OCI-LY7 (cell line): Measurements from ENCODE around the gene ZNF555. TPM values are rescaled to one million over a fixed set of nuclear protein-coding genes. Genes with fewer than 3 reads are reported as not detected.
"Not testable (repeated sequence)": the region's sequence is repeated elsewhere in the genome, so short reads cannot be mapped to it uniquely, and the experiment has no call there.

Experiments
- Bru-seq: library from RNA; stranded (reverse); fragments of 400-500 nt; gene quantifications from one replicate; lab custom pipeline; 2021; lab: Mats Ljungman, UMichigan
- BruChase-seq, 2 experiments: library from RNA; stranded (reverse); fragments of 400-500 nt; gene quantifications; one replicate each; lab custom pipeline; 2021; lab: Mats Ljungman, UMichigan
- BruUV-seq: library from RNA; stranded (reverse); fragments of 400-500 nt; replicated peaks from 2 replicates; lab custom pipeline; 2021; lab: Mats Ljungman, UMichigan
- CTCF ChIA-PET: fragments of 300-600 bp; sonication (Branson Sonifier 250); formaldehyde crosslinking; loops from one replicate; lab custom pipeline; 2022; ENCODE audit warnings: antibody characterized with exemption; ENCODE audit not compliant: unreplicated experiment; lab: Charles Lee
- POLR2A ChIA-PET: fragments of 300-600 bp; sonication (Branson Sonifier 250); formaldehyde crosslinking; loops from one replicate; lab custom pipeline; 2022; ENCODE audit warnings: antibody characterized with exemption; lab: Charles Lee
- DNase-seq: peaks from one replicate; pipeline ENCODE4 v3.0.0-alpha.2; 2015; ENCODE audit warnings: low spot score
- H2AFZ ChIP-seq: fragments of 200-600 bp; sonication (generic), shearing (Covaris generic); 2 replicates; pipeline ENCODE4 v1.6.1; 2014; ENCODE audit warnings: mild to moderate bottlenecking, antibody characterized with exemption, low read length, moderate library complexity
- H3K27ac ChIP-seq: fragments of 200-600 bp; sonication (generic); 2 replicates; pipeline ENCODE4 v1.5.1; 2014; ENCODE audit warnings: mixed run types, low read depth, mild to moderate bottlenecking, moderate library complexity, low read length, inconsistent platforms; ENCODE audit not compliant: poor library complexity, severe bottlenecking
- H3K36me3 ChIP-seq: fragments of 200-600 bp; sonication (generic); 2 replicates; pipeline ENCODE4 v1.6.1; 2014; ENCODE audit warnings: mild to moderate bottlenecking, antibody characterized with exemption, low read length, moderate library complexity, mixed read lengths; ENCODE audit not compliant: insufficient read depth
- H3K4me1 ChIP-seq: fragments of 200-600 bp; sonication (generic); 2 replicates; pipeline ENCODE4 v1.5.1; 2014; ENCODE audit warnings: mild to moderate bottlenecking, low read length; ENCODE audit not compliant: insufficient read depth, poor library complexity, severe bottlenecking
- H3K4me2 ChIP-seq: fragments of 200-600 bp; sonication (generic); 2 replicates; pipeline ENCODE4 v1.6.1; 2014; ENCODE audit warnings: mild to moderate bottlenecking, low read length
- H3K4me3 ChIP-seq: fragments of 200-600 bp; sonication (generic); 2 replicates; pipeline ENCODE4 v1.5.1; 2014; ENCODE audit warnings: mild to moderate bottlenecking, low read depth, low read length; ENCODE audit not compliant: poor library complexity, severe bottlenecking
- H3K79me2 ChIP-seq: fragments of 200-600 bp; sonication (generic); 2 replicates; pipeline ENCODE4 v1.6.1; 2016; ENCODE audit warnings: low read depth, mild to moderate bottlenecking, low read length, moderate library complexity, mixed read lengths; ENCODE audit not compliant: insufficient read depth
- H3K9me2 ChIP-seq: fragments of 200-600 bp; sonication (generic); 2 replicates; pipeline ENCODE4 v1.6.1; 2016; ENCODE audit warnings: mild to moderate bottlenecking, low read length, mixed read lengths; ENCODE audit not compliant: insufficient read depth
- H3K9me3 ChIP-seq: fragments of 200-600 bp; sonication (generic); 2 replicates; pipeline ENCODE4 v1.6.1; 2014; ENCODE audit warnings: mild to moderate bottlenecking, mixed run types, low read length, mixed read lengths
- H4K20me1 ChIP-seq: fragments of 200-600 bp; sonication (generic); 2 replicates; pipeline ENCODE4 v1.6.1; 2014; ENCODE audit warnings: mild to moderate bottlenecking, antibody characterized with exemption, low read length, moderate library complexity, mixed read lengths; ENCODE audit not compliant: insufficient read depth
- CTCF ChIP-seq: fragments of 200-600 bp; sonication (generic); conservative IDR thresholded peaks from 2 replicates; pipeline ENCODE4 v1.5.1; 2014; ENCODE audit warnings: mild to moderate bottlenecking, antibody characterized with exemption, low read length, moderate library complexity, mixed read lengths
- EZH2phosphoT487 ChIP-seq: fragments of 200-600 bp; sonication (generic); IDR thresholded peaks from 2 replicates; pipeline ENCODE4 v1.6.1; 2018; ENCODE audit warnings: low read depth, borderline replicate concordance, mild to moderate bottlenecking, mixed run types, antibody characterized with exemption, low read length, moderate library complexity, mixed read lengths
- intact Hi-C: fragments of 100-400 bp; cut with micrococcal nuclease; formaldehyde crosslinking; loops from one replicate; pipeline ENCODE4 v1.10.0; 2022; ENCODE audit not compliant: unreplicated experiment
- long read RNA-seq: library from polyadenylated mRNA; stranded (forward); transcript quantifications from one replicate; pipeline ENCODE4 v2.0.0, GENCODE V29; 2022
- total RNA-seq, 2 experiments: library from RNA; depleted of rRNA in 1 of 2; stranded (reverse); fragments of >200 nt in 1 of 2; shearing (Covaris generic) in 1 of 2; gene quantifications; 2 replicates each; pipeline ENCODE4 v1.2.3, GENCODE V29; 2014 to 2022

The ZNF555 gene
- 2.4 and 2.8 TPM in 2 replicates for total RNA-seq (2014; rRNA removed; shearing (Covaris generic))
- total RNA-seq (2022) = 5.1 and 6.9 TPM in 2 replicates
- Bru-seq, nascent RNA = percentile 51 among the genes with signal in this experiment
- BruChase-seq, experiment 1, labeled RNA remaining after a 6-hour chase = percentile 47 among the genes with signal in this experiment
- percentile 51 among the genes with signal in this experiment for BruChase-seq, experiment 2, labeled RNA remaining after a 2-hour chase
- long read RNA-seq, full-length matches to known transcripts = 9 of 10 reads
- long read RNA-seq, partial matches to known transcripts = 1 of 10 reads
- long read RNA-seq, other reads (novel, unspliced or antisense) = 0 of 10 reads

DNA sequence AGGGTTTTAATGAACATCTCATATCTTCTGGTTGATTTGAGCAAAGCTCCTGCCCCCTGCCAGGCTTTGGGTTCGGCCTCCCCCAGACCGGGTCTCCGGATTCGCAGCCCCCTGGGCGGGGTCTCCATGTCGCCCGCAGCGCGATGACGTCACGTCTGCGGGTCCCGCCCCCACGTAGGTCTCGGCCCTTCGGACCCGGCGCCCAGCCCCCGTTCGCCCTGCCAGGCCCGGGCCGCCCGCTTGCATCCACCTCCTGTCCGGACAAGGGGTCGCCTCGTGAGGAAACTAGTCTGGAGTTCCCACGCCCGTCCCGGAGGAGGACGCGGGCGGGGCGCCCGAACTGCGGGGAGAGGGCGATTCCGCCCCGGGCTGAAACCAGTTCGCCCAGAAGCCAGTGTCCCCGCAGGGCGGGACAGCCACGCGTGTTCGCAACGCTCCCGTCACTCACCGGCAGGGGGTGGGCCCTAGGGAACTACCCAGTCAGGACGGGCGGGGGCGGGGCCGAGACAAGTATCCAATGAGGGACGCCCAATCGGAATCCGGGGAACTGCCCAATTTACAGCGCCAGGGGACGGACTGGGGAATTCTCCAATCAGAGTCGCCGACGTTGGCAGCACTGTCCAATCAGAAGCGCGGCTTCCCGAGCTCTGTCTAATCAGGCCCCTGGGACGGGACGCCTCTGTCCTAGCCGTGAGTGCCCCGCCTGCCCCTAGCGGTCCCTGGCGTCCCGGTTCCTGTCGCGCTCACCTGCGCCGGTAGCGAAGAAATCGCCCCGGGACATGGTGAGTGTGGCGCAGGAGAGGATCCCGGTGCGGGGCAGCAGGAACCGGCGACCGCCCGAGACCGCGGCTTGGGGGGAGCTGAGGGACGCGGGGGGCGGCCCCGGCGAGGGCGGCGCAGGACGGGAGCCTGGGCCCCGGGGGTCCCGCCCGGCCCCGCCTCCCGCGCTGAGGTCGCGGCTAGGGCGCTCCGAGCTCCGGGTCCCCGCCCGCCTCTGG is at the start of gene ZNF555:
Gene ZNF555 (plus strand): TSS at position 682 of the 998 bp plus-strand sequence. CDS start 98 bp downstream, at position 780.
- TF ChIP-seq EZH2phosphoT487 = no peak
- TF ChIP-seq CTCF = peak; percentile 61
- peak within 1 kb of the TSS; percentile 95 for H2AFZ ChIP-seq
- intact Hi-C loops = loop anchor here (2.0 kb wide), 2 partner anchors 22 to 58 kb away; partner anchors contain the start of genes SGTA and ZNF554
- ChIA-PET POLR2A (interaction anchor here (0.6 to 1.5 kb wide), 3 partner anchors 58 to 686 kb away, joined by 3 to 5 read pairs (median 3); partner anchors contain the start of genes SGTA and ZNF57), CTCF (no interaction called here)
- H3K36me3 ChIP-seq = no peaks in the 10 kb centered on the region; the same call in 1 of the 2 replicates
- H3K4me3 ChIP-seq = peak within 1 kb of the TSS; percentile 73
- H3K79me2 ChIP-seq = no peaks in the 10 kb centered on the region
- H3K9me2 ChIP-seq = no peaks in the 10 kb centered on the region
- no peaks in the 10 kb centered on the region for H4K20me1 ChIP-seq
- BruUV-seq = no TSS peak
- H3K27ac ChIP-seq = peak within 1 kb of the TSS; percentile 78
- peak; percentile 100 for DNase-seq
- H3K4me1 ChIP-seq = peaks cover 23% of the 10 kb centered on the region
- H3K9me3 ChIP-seq = no peaks in the 10 kb centered on the region
- H3K4me2 ChIP-seq = peak within 1 kb of the TSS; percentile 94

- H3K4me1 ChIP-seq = peaks cover 14% of the 10 kb centered on the region
- H3K36me3 ChIP-seq = peaks cover 96% of the 10 kb centered on the region
- DNase-seq = no peak
- no peak overlapping the region for H3K4me3 ChIP-seq
- BruUV-seq = no TSS peak
- no peak overlapping the region for H3K27ac ChIP-seq
- H3K9me2 ChIP-seq = no peaks in the 10 kb centered on the region
- TF ChIP-seq CTCF (no peak), EZH2phosphoT487 (no peak)
- intact Hi-C loops = no loop called here
- peaks cover 12% of the 10 kb centered on the region for H4K20me1 ChIP-seq
- POLR2A ChIA-PET = no interaction called here
- H3K9me3 ChIP-seq = no peaks in the 10 kb centered on the region
- peaks cover 21% of the 10 kb centered on the region for H3K79me2 ChIP-seq
- no peak overlapping the region for H3K4me2 ChIP-seq
- no peak overlapping the region for H2AFZ ChIP-seq
- CTCF ChIA-PET = no interaction called here
These were observed 49.4 kb upstream of the ZNF555 start for GRCh38 chr19:2791876-2792275.

DNA sequence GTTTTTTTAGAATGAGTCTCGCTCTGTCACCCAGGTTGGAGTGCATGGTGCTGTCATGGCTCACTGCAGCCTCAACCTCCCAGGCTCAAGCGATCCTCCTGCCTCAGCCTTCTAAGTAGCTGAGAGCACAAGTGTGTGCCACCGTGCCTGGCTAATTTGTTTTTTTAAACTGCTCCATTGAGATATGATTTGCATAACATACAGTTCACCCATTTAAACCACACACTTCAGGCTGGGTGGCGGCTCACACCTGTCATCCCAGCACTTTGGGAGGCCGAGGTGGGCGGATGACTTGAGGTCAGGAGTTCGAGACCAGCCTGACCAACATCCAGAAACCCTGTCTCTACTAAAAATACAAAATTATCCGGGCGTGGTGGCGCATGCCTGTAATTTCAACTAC is 48.6 kb upstream of the ZNF555 start:
- H3K4me3 ChIP-seq, H2AFZ ChIP-seq, intact Hi-C loops, H3K9me3 ChIP-seq, CTCF ChIA-PET, H3K4me1 ChIP-seq, BruUV-seq, DNase-seq, H4K20me1 ChIP-seq, H3K4me2 ChIP-seq, POLR2A ChIA-PET, H3K27ac ChIP-seq, H3K9me2 ChIP-seq: not testable (repeated sequence)
- H3K36me3 ChIP-seq = peaks cover 96% of the 10 kb centered on the region
- peaks cover 13% of the 10 kb centered on the region for H3K79me2 ChIP-seq
